Body of pancreas (tissue), 4 donors: ENCODE results near the gene CDX2. TPM values are rescaled to one million over a fixed set of nuclear protein-coding genes. Genes with fewer than 3 reads are reported as not detected.
"Not testable (repeated sequence)": the region's sequence is repeated elsewhere in the genome, so short reads cannot be mapped to it uniquely, and the experiment has no call there.

Source experiments
- ATAC-seq: fragments of 150-250 bp; one replicate; pipeline ENCODE4 v1.9.1; 2016
- DNase-seq, 4 donors: peaks; one replicate each; pipeline ENCODE4 v3.0.0-alpha.2; 2019
- H3K27ac ChIP-seq, 4 donors: fragments of 200-600 bp; sonication (generic); 1 replicate in 3 of 4; 2 replicates in 1 of 4; pipeline versions ENCODE4 v1.5.1 to v1.6.1; 2016 to 2019; ENCODE audit warnings: mild to moderate bottlenecking in 1 of 4, mixed read lengths in 1 of 4, moderate library complexity in 1 of 4
- H3K27me3 ChIP-seq, 2 donors: fragments of 200-600 bp; sonication (generic); one replicate each; pipeline ENCODE4 v1.6.0; 2016; ENCODE audit warnings: mild to moderate bottlenecking in 1 of 2
- H3K36me3 ChIP-seq, 2 donors: fragments of 200-600 bp; sonication (generic); replicated peaks in 1 of 2; 2 replicates each; pipeline ENCODE4 v1.5.1; 2016; ENCODE audit warnings: low read depth in 2 of 2; ENCODE audit not compliant: insufficient read depth in 1 of 2
- H3K4me1 ChIP-seq: fragments of 200-600 bp; sonication (generic); one replicate; pipeline ENCODE4 v1.6.0; 2016
- H3K4me3 ChIP-seq, 2 donors: fragments of 200-600 bp; sonication (generic); 1 replicate in 1 of 2; 2 replicates in 1 of 2; pipeline ENCODE4 v1.5.1; 2016 to 2019
- H3K9me3 ChIP-seq, 3 donors: fragments of 200-600 bp; sonication (generic); 1 replicate in 2 of 3; 2 replicates in 1 of 3; pipeline ENCODE4 v1.5.1; 2016
- POLR2A ChIP-seq, 3 donors: fragments of 450-650 bp; IDR thresholded peaks; one replicate each; pipeline ENCODE4 v1.6.1; 2016; ENCODE audit warnings: antibody characterized with exemption in 3 of 3, mild to moderate bottlenecking in 2 of 3
- WGBS, 2 donors: methylation state at CpG; one replicate each; pipeline ENCODE4 v1.1.5; 2017; 5-methylcytosine and 5-hydroxymethylcytosine counted together
- intact Hi-C: fragments of 100-400 bp; cut with DNase I; formaldehyde crosslinking; loops from one replicate; pipeline ENCODE4 v1.15.1; 2023
- total RNA-seq, 2 donors: library from RNA; depleted of rRNA; stranded (reverse); fragments of >200 nt; gene quantifications; one replicate each; pipeline ENCODE4 v1.1.0, GENCODE V29; 2016
- TF ChIP-seq, protein P1 (sequence below), 7 experiments: fragments of 450-650 bp in 4 of 7; fragments of 200-600 bp in 3 of 7; sonication (generic) in 3 of 7; IDR thresholded peaks; one replicate each; pipeline ENCODE4 v1.5.1; 2016 to 2019; ENCODE audit warnings: antibody characterized with exemption in 7 of 7

The CDX2 gene
- total RNA-seq, 2 donors from 2014 or later, result 1.3 to 1.6 TPM

DNA sequence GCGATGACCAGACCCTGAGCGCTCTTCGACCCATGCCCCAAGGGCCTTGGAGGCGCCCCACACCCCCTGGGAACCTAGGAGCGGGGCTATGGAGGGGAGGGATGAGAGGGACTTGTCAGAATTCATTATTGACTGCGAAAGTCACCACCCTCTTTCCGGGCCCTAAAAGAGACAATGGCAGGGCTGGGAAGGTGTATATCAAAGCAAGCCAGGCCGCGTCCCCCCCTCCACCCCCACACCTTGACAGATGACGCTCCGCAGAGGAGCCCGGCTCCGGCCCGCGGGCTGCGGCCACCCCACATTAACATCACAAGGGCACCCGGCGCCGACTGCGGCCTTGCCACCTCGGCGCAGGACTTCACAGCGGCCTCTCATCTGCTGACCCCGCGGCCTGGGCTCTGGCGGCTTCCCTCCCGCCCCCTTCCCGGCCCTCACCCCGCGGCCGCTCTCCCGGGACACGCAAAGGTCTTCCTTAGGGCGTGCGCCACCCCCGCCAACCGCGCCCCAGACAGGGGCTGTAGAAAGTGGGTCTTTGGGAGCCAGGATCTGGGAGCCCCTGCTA is 2.4 kb downstream of the CDX2 start:
- intact Hi-C loops, result no loop called here
- TF ChIP-seq, protein P1, sequence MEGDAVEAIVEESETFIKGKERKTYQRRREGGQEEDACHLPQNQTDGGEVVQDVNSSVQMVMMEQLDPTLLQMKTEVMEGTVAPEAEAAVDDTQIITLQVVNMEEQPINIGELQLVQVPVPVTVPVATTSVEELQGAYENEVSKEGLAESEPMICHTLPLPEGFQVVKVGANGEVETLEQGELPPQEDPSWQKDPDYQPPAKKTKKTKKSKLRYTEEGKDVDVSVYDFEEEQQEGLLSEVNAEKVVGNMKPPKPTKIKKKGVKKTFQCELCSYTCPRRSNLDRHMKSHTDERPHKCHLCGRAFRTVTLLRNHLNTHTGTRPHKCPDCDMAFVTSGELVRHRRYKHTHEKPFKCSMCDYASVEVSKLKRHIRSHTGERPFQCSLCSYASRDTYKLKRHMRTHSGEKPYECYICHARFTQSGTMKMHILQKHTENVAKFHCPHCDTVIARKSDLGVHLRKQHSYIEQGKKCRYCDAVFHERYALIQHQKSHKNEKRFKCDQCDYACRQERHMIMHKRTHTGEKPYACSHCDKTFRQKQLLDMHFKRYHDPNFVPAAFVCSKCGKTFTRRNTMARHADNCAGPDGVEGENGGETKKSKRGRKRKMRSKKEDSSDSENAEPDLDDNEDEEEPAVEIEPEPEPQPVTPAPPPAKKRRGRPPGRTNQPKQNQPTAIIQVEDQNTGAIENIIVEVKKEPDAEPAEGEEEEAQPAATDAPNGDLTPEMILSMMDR (IDR thresholded peaks at IDR 0.05), result no peak
- TF ChIP-seq POLR2A (IDR thresholded peaks at IDR 0.05), result no peak
- H3K9me3 ChIP-seq, result no peaks in the 10 kb centered on the region
- peaks cover 44% of the 10 kb centered on the region for H3K4me1 ChIP-seq
- H3K27ac ChIP-seq, result peak overlapping the region in 3 of 4 donors; percentile 72 to 76 (median 74)
- WGBS, 2 donors, result 34 to 49% methylated on average over 13 to 34 of the region's 38 CpGs
- ATAC-seq, result no peak
- no peak for DNase-seq
- H3K4me3 ChIP-seq, result no peak overlapping the region
- H3K36me3 ChIP-seq, result no peaks in the 10 kb centered on the region
- peaks cover 0 to 13% of the 10 kb centered on the region in 2 donors for H3K27me3 ChIP-seq

DNA sequence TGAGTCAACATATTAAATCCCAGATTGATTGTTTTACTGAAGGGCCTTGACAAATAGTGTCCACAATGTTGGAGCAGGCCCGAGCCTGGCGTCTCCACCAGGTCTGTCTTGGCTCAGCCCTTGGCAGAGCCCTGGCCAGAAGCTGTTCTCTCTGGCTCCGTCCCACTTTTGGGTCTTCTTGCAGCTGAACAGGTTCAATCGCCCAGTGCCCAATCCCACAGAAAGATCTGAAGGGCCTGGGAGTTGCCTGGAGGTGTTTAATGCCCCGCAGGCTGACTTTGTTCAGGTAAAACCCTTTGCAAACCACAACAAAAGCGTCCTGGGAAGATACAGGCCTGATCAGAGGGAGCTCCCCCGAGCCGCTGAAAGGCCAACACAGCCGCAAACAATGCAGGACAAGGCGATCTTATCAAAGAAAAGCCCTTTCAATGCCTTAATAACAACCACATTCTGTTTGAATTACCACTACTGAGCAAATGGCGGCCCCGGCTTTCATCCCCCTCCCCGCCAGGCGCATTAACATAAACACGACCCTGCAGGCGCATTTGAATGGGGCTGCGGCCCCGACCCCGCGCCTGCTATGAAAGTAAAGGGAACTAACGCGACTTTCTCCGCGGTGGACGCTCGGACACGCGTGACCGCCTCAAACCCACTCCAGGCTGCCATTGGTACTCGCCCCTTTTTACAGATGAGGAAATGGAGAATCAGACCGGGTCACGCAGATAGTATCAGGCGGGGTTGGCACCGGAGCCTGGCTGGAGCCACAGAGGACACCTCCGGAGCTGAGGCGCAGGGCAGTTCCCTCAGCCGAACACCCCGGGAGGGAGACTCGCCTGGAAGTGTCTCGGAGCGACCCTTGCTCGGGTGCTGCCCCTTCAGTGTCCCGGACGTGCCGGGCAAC is 3.1 kb downstream of the CDX2 start:
- TF ChIP-seq POLR2A (IDR thresholded peaks at IDR 0.05), result no peak
- TF ChIP-seq, protein P1 (IDR thresholded peaks at IDR 0.05), result no peak
- ATAC-seq (no peak), DNase-seq (peak in 2 of 4 donors; percentile 37)
- 48 to 59% methylated on average over 31 to 45 of the region's 45 CpGs for WGBS, 2 donors
- Histone ChIP-seq H3K4me3 (no peak overlapping the region), H3K27me3 (peaks cover 0 to 13% of the 10 kb centered on the region in 2 donors), H3K27ac (peak overlapping the region; percentile 12 to 76 (median 73)), H3K9me3 (no peaks in the 10 kb centered on the region), H3K36me3 (no peaks in the 10 kb centered on the region), H3K4me1 (peaks cover 52% of the 10 kb centered on the region)
- intact Hi-C loops, result no loop called here

DNA sequence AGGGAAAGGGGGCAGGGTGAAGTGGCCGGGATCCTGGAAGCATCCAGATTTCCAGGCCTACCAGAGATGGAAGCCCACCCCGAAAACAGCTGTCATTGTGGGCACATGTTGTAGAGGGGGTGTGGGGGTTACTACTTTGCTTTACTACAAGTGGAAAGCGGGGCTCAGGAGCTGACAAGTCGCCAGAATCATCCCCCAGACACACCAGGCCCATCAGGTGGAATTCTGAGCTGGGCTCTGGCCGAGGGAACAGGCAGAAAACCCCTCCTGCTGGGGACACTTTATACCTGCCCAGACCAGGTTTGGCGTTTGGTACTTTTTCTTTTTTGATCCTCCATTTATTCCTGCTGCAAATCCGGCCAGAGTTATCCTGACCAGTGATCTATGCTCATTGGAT is 3.8 kb downstream of the CDX2 start:
- peak overlapping the region; percentile 12 to 76 (median 73) for H3K27ac ChIP-seq

DNA sequence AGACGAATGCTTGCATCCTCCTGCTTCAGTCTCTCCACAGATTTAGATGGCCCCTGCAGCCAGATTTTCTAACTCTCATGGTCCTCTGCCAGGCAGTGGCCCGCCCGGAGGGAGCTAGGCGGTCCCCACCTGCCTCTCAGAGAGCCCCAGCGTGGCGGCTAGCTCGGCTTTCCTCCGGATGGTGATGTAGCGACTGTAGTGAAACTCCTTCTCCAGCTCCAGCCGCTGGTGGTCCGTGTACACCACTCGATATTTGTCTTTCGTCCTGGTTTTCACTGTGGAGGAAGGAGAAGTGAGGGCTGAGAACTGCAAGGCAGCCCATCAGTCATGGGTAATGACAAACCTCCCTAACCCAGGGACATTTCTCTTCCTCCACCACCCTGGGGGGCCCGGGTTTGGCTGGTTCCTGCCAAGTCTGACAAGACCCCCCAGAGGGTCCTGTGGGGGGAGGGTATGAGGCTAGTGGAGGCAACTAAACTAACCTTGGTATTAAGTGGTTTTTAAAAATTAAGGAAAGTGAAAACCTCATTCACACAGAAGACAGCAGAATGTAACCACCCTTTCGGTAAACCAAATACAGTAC is 4.3 kb downstream of the CDX2 start:
- DNase-seq, result no peak
- peak overlapping the region; percentile 12 to 76 (median 73) for H3K27ac ChIP-seq
- no peak for ATAC-seq
- no peaks in the 10 kb centered on the region for H3K9me3 ChIP-seq
- TF ChIP-seq, protein P1 (IDR thresholded peaks at IDR 0.05), result no peak
- TF ChIP-seq POLR2A (IDR thresholded peaks at IDR 0.05), result peak in 2 of 3 donors; percentile 13 to 43
- peaks cover 62% of the 10 kb centered on the region for H3K4me1 ChIP-seq
- H3K4me3 ChIP-seq, result no peak overlapping the region
- intact Hi-C loops, result no loop called here
- H3K36me3 ChIP-seq, result no peaks in the 10 kb centered on the region
- WGBS, 2 donors, result 42 to 50% methylated on average over 12 to 15 of the region's 15 CpGs
- peaks cover 0 to 13% of the 10 kb centered on the region in 2 donors for H3K27me3 ChIP-seq

More for the DNA sequence above, 3.8 kb downstream of the CDX2 start:
- Histone ChIP-seq H3K36me3 (no peaks in the 10 kb centered on the region), H3K4me3 (no peak overlapping the region), H3K27me3 (peaks cover 0 to 13% of the 10 kb centered on the region in 2 donors), H3K4me1 (peaks cover 57% of the 10 kb centered on the region), H3K9me3 (no peaks in the 10 kb centered on the region)
- DNase-seq, result no peak
- TF ChIP-seq, protein P1 (IDR thresholded peaks at IDR 0.05), result no peak
- no peak for TF ChIP-seq POLR2A (IDR thresholded peaks at IDR 0.05)
- ATAC-seq, result no peak
- 53 to 63% methylated on average over 7 of the region's 7 CpGs for WGBS, 2 donors
- intact Hi-C loops, result no loop called here

DNA sequence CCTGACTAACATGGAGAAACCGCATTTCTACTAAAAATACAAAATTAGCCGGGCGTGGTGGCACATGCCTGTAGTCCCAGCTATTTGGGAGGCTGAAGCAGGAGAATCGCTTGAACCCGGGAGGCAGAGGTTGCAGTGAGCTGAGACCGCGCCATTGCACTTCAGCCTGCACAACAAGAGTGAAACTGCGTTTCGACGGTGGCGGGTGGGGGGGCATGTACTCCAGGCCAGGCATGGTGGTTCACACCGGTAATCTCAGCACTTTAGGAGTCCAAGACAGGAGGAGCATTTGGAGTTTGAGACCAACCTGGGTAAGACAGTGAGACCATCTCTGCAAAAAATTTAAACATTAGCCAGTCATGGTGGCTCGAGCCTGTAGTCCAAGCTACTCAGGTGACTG is 4.9 kb downstream of the CDX2 start:
- Histone ChIP-seq H3K27ac (peak overlapping the region in 3 of 4 donors; percentile 72 to 76 (median 74)), H3K27me3 (peaks cover 0 to 11% of the 10 kb centered on the region in 2 donors), H3K4me1 (peaks cover 65% of the 10 kb centered on the region)
- DNase-seq, H3K36me3 ChIP-seq, ATAC-seq, H3K4me3 ChIP-seq, H3K9me3 ChIP-seq, intact Hi-C loops: not testable (repeated sequence)
- 77 to 79% methylated on average over 13 of the region's 13 CpGs for WGBS, 2 donors
